Heart left ventricle (tissue), 16 donors: ENCODE measurements around the gene TCF4. TPM values are rescaled to one million over a fixed set of nuclear protein-coding genes. Genes with fewer than 3 reads are reported as not detected.
A peak's percentile ranks its signal among the peaks of the same experiment; 100 is the strongest.

Source experiments
- ATAC-seq, 4 donors: fragments of 200-7000 bp; cut with Tn5 transposase; one replicate each; pipeline ENCODE4 v1.9.1; 2020 to 2022; ENCODE audit warnings: moderate library complexity in 4 of 4, mild to moderate bottlenecking in 3 of 4, moderate number of reproducible peaks in 1 of 4
- DNase-seq, 5 donors: peaks; one replicate each; pipeline ENCODE4 v3.0.0-alpha.2; 2020
- H3K27ac ChIP-seq, 12 donors: fragments of 200-600 bp; sonication (generic) in 4 of 12; one replicate each; pipeline versions ENCODE4 v1.5.0 to v1.8.0; 2016 to 2022; ENCODE audit warnings: mild to moderate bottlenecking in 2 of 12
- H3K27me3 ChIP-seq, 9 donors: fragments of 200-600 bp; sonication (generic) in 2 of 9; one replicate each; pipeline versions ENCODE4 v1.5.1 to v1.8.0; 2016 to 2022; ENCODE audit warnings: mild to moderate bottlenecking in 3 of 9
- H3K36me3 ChIP-seq, 9 donors: fragments of 200-600 bp; sonication (generic) in 2 of 9; one replicate each; pipeline versions ENCODE4 v1.5.0 to v1.8.0; 2018 to 2022; ENCODE audit warnings: mild to moderate bottlenecking in 2 of 9
- H3K4me1 ChIP-seq, 12 donors: fragments of 200-600 bp; sonication (generic) in 4 of 12; one replicate each; pipeline versions ENCODE4 v1.5.0 to v1.8.0; 2016 to 2022; ENCODE audit warnings: mild to moderate bottlenecking in 3 of 12
- H3K4me3 ChIP-seq, 12 donors: fragments of 200-600 bp; sonication (generic) in 4 of 12; one replicate each; pipeline versions ENCODE4 v1.5.0 to v1.8.0; 2017 to 2022; ENCODE audit warnings: mild to moderate bottlenecking in 9 of 12, moderate library complexity in 4 of 12
- H3K9me3 ChIP-seq, 12 donors: fragments of 200-600 bp; sonication (generic) in 4 of 12; one replicate each; pipeline versions ENCODE4 v1.5.0 to v1.8.0; 2016 to 2022; ENCODE audit warnings: mild to moderate bottlenecking in 1 of 12
- CTCF ChIP-seq, 12 donors: fragments of 200-600 bp; sonication (generic) in 4 of 12; IDR thresholded peaks; one replicate each; pipeline versions ENCODE4 v1.5.0 to v1.8.0; 2018 to 2022; ENCODE audit warnings: antibody characterized with exemption in 12 of 12, mild to moderate bottlenecking in 5 of 12
- POLR2A ChIP-seq, 2 donors: fragments of 450-650 bp; IDR thresholded peaks; one replicate each; pipeline ENCODE4 v1.6.1; 2017; ENCODE audit warnings: antibody characterized with exemption in 2 of 2, mild to moderate bottlenecking in 2 of 2, moderate library complexity in 2 of 2
- WGBS, 4 donors: extraction: QIAGEN DNeasy Blood & Tissue Kit in 2 of 4; methylation state at CpG; one replicate each; pipeline versions ENCODE4 v1.1.5 to v1.1.7; 2013 to 2018; 5-methylcytosine and 5-hydroxymethylcytosine counted together
- intact Hi-C, 10 donors: fragments of 100-400 bp; cut with DNase I; formaldehyde crosslinking; loops; one replicate each; pipeline versions ENCODE4 v1.11.1 to v1.14.2; 2022
- polyA plus RNA-seq, 2 donors: library from polyadenylated mRNA; stranded (reverse); fragments of 200-250 nt; gene quantifications; one replicate each; pipeline ENCODE4 v1.2.3, GENCODE V29; 2013
- total RNA-seq, 9 donors: library from RNA; depleted of rRNA in 2 of 9; stranded (reverse); fragments of >200 nt in 2 of 9; fragmentation: NEBNext Ultra II Directional in 3 of 9; extraction: Animal tissue kit (Norgen Biotek cat#: 25700) in 3 of 9; gene quantifications; one replicate each; pipeline versions ENCODE4 v1.1.0 to v1.2.4, GENCODE V29; 2016 to 2023
- donor health status: ischemic (EF 13 %, LVEDD 7.1; RV severe dilation, severe dysfunction).
- donor health status: healthy with polysubstance abuse.
- donor health status: DM: no; HTN: yes; CAD: no.
- donor health status: DM: no; HTN: no; CAD: no.
- donor health status: ischemic (EF 25% LVEDD 6.9; RV normal size, moderate dysfunction).
- donor health status: ischemic (EF 25% LVEDD 5.7; RV mildly dilated, moderate dysfunction).
- donor health status: healthy.
- donor health status: DM: yes; HTN: yes; CAD: no.
- donor health status: ischemic (EF 35%, LVEDD 5.7; RV mildly dilated, moderate dysfunction).
- donor health status: nonischemic (EF 11% LVEDD 7.7; RV severe dilation, severe dysfunction).
- donor health status: DM: yes; HTN: yes; CAD: no.
- donor health status: PGD.
- donor health status: ischemic (EF 29% LVEDD 5.4; RV normal size, mild dysfunction).
- donor health status: nonischemic (EF 23%, LVEDD 6.1; RV moderate dilation, normal function).

TCF4 gene
- total and polyA plus RNA-seq, 11 donors: 12.8 to 119 (median 71.5) TPM

DNA sequence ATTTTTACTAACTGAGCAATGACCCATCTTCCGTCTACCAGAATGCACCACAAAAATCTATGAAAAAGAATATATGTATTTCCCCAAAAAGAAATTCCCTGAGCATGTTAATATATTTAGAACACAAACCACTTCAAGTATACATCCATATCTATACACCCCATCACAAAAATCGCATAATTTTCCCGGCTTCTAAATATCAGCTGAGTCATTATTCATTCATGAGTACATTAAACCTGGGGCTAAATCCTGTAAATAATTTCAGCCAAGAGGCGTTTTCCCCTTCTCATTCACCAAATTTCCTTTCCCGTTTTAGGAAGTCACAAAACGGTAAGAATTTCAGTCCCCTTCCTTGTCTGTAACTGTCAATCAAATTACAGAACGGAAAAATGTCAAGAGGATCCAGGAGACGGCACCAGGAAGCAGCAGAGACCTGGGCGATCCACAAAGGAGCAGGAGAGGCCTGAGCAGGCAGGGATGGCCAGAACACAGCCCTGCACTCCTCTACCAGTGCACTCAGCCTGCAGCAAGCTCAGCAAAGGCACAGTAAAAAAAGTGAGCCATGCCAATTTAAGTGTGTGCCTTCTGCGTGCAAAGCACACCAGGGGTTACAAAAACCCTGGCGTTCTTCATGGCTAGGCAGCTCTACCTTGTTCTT lies 300.7 kb downstream of the TCF4 start:
- WGBS, 4 donors: 39 to 54% (median 49%) methylated on average over 11 of the region's 11 CpGs
- ATAC-seq (peak in 2 of 4 donors; percentile 41 to 72), DNase-seq (no peak)
- no peaks in the 10 kb centered on the region for H3K36me3 ChIP-seq
- no peak overlapping the region for H3K4me3 ChIP-seq
- peaks cover 0 to 87% (median 43%) of the 10 kb centered on the region in 12 donors for H3K4me1 ChIP-seq
- no peaks in the 10 kb centered on the region for H3K9me3 ChIP-seq
- no peak for TF ChIP-seq CTCF (IDR thresholded peaks at IDR 0.05)
- no peak for TF ChIP-seq POLR2A (IDR thresholded peaks at IDR 0.05)
- no peaks in the 10 kb centered on the region for H3K27me3 ChIP-seq
- peak overlapping the region in 8 of 12 donors; percentile 0 to 39 (median 18) for H3K27ac ChIP-seq
- intact Hi-C loops: no loop called here

- no peak overlapping the region for H3K4me3 ChIP-seq
- ATAC-seq (peak in 1 of 4 donors; percentile 28), DNase-seq (no peak)
- no peaks in the 10 kb centered on the region for H3K27me3 ChIP-seq
- peaks cover 0 to 83% (median 39%) of the 10 kb centered on the region in 12 donors for H3K4me1 ChIP-seq
- 71 to 79% (median 73%) methylated on average over 6 of the region's 6 CpGs for WGBS, 4 donors
- no peaks in the 10 kb centered on the region for H3K36me3 ChIP-seq
- H3K27ac ChIP-seq: peak overlapping the region in 6 of 12 donors; percentile 0 to 28 (median 7)
- H3K9me3 ChIP-seq: no peaks in the 10 kb centered on the region
- intact Hi-C loops: no loop called here
- no peak for TF ChIP-seq POLR2A (IDR thresholded peaks at IDR 0.05)
These were observed 301.7 kb downstream of the TCF4 start for GRCh38 chr18:55286257-55286825.

- Histone ChIP-seq H3K36me3 (peaks cover 0 to 2% (median 0%) of the 10 kb centered on the region in 9 donors), H3K4me1 (peaks cover 0 to 83% (median 36%) of the 10 kb centered on the region in 12 donors), H3K27ac (no peak overlapping the region), H3K27me3 (no peaks in the 10 kb centered on the region), H3K9me3 (no peaks in the 10 kb centered on the region), H3K4me3 (no peak overlapping the region)
- 47 to 67% (median 59%) methylated on average over 2 of the region's 2 CpGs for WGBS, 4 donors
- DNase-seq (no peak), ATAC-seq (peak in 3 of 4 donors; percentile 38 to 78 (median 74))
- intact Hi-C loops: loop anchor here in 1 of 10 donors (2.0 kb wide), 1 partner anchor 20 kb away; no protein-coding TSS in a partner anchor
- no peak for TF ChIP-seq POLR2A (IDR thresholded peaks at IDR 0.05)
- no peak for TF ChIP-seq CTCF (IDR thresholded peaks at IDR 0.05)
These were observed 303.4 kb downstream of the TCF4 start for GRCh38 chr18:55284614-55285013.

- ATAC-seq (no peak), DNase-seq (no peak)
- peaks cover 0 to 77% (median 29%) of the 10 kb centered on the region in 12 donors for H3K4me1 ChIP-seq
- no peak overlapping the region for H3K27ac ChIP-seq
- no peak for TF ChIP-seq POLR2A (IDR thresholded peaks at IDR 0.05)
- TF ChIP-seq CTCF (IDR thresholded peaks at IDR 0.05): no peak
- peaks cover 0 to 15% (median 8%) of the 10 kb centered on the region in 9 donors for H3K36me3 ChIP-seq
- no peaks in the 10 kb centered on the region for H3K27me3 ChIP-seq
- intact Hi-C loops: no loop called here
- no peaks in the 10 kb centered on the region for H3K9me3 ChIP-seq
- H3K4me3 ChIP-seq: no peak overlapping the region
- WGBS, 4 donors: 70 to 77% (median 72%) methylated on average over 3 of the region's 3 CpGs
These were observed 304.7 kb downstream of the TCF4 start for GRCh38 chr18:55283309-55283708.
